Natural killer cell (primary cell): ENCODE results near the gene RAB3B. TPM values are rescaled to one million over a fixed set of nuclear protein-coding genes. Genes with fewer than 3 reads are reported as not detected.

Experiments used
- ATAC-seq, 3 donors: fragments of 150-1000 bp in 2 of 3; fragments of 200-7000 bp in 1 of 3; cut with Tn5 transposase; 1 replicate in 1 of 3; 2 replicates in 2 of 3; pipeline ENCODE4 v1.10.0; 2021; ENCODE audit warnings: mild to moderate bottlenecking in 2 of 3, moderate library complexity in 2 of 3
- DNase-seq, 2 donors: peaks; one replicate each; pipeline versions ENCODE4 v3.0.0 to v3.0.0-alpha.2; 2013 to 2021; ENCODE audit warnings: mixed read lengths in 1 of 2
- H3K27ac ChIP-seq: one replicate; pipeline ENCODE4 v1.5.1; 2013; ENCODE audit warnings: mild to moderate bottlenecking, low read length
- H3K27me3 ChIP-seq: one replicate; pipeline ENCODE4 v1.6.1; 2013; ENCODE audit warnings: low read length; ENCODE audit not compliant: control insufficient read depth, insufficient read depth
- H3K36me3 ChIP-seq: one replicate; pipeline ENCODE4 v1.6.1; 2013; ENCODE audit warnings: low read length; ENCODE audit not compliant: control insufficient read depth, insufficient read depth
- H3K4me1 ChIP-seq: one replicate; pipeline ENCODE4 v1.6.1; 2013; ENCODE audit warnings: low read length; ENCODE audit not compliant: control insufficient read depth, insufficient read depth
- H3K4me3 ChIP-seq: one replicate; pipeline ENCODE4 v1.5.1; 2013; ENCODE audit warnings: low read length
- H3K9me3 ChIP-seq: one replicate; pipeline ENCODE4 v1.6.1; 2013; ENCODE audit warnings: low read length; ENCODE audit not compliant: control insufficient read depth, insufficient read depth
- H3K27ac Mint-ChIP-seq, 2 donors: one replicate each; pipeline ENCODE4 v1.8.0; 2022; ENCODE audit warnings: mild to moderate bottlenecking in 2 of 2, mixed read lengths in 2 of 2, moderate library complexity in 1 of 2
- H3K27me3 Mint-ChIP-seq, 2 donors: one replicate each; pipeline ENCODE4 v1.8.0; 2022; ENCODE audit warnings: low read depth in 2 of 2, mixed read lengths in 2 of 2
- H3K36me3 Mint-ChIP-seq: one replicate; pipeline ENCODE4 v1.8.0; 2022; ENCODE audit warnings: mixed read lengths
- H3K4me1 Mint-ChIP-seq, 2 donors: one replicate each; pipeline ENCODE4 v1.8.0; 2022; ENCODE audit warnings: mixed read lengths in 2 of 2
- H3K4me3 Mint-ChIP-seq: one replicate; pipeline ENCODE4 v1.8.0; 2022; ENCODE audit warnings: mild to moderate bottlenecking, moderate library complexity, mixed read lengths
- H3K9me3 Mint-ChIP-seq, 2 donors: one replicate each; pipeline ENCODE4 v1.8.0; 2022; ENCODE audit warnings: mixed read lengths in 2 of 2
- WGBS: methylation state at CpG from one replicate; pipeline ENCODE4 v1.1.7; 2013; ENCODE audit warnings: missing lambda C conversion rate; ENCODE audit not compliant: insufficient coverage; 5-methylcytosine and 5-hydroxymethylcytosine counted together
- intact Hi-C: fragments of 100-400 bp; cut with micrococcal nuclease; formaldehyde crosslinking; loops from one replicate; pipeline ENCODE4 v1.14.2; 2022
- total RNA-seq, 4 donors: library from RNA; stranded (reverse); fragments of 120-200 nt in 1 of 4; gene quantifications; one replicate each; pipeline versions ENCODE4 v1.2.3 to v1.2.4, GENCODE V29; 2013 to 2022
- TF ChIP-seq, protein P1 (sequence below): fragments of 200-600 bp; IDR thresholded peaks from one replicate; pipeline ENCODE4 v1.8.0; 2022; ENCODE audit warnings: antibody characterized with exemption

The RAB3B gene
- total RNA-seq, 3 donors from 2014 or later (not counting 1 experiment from before 2014, with no cell fraction given): 0.03 TPM; not detected in 2

DNA sequence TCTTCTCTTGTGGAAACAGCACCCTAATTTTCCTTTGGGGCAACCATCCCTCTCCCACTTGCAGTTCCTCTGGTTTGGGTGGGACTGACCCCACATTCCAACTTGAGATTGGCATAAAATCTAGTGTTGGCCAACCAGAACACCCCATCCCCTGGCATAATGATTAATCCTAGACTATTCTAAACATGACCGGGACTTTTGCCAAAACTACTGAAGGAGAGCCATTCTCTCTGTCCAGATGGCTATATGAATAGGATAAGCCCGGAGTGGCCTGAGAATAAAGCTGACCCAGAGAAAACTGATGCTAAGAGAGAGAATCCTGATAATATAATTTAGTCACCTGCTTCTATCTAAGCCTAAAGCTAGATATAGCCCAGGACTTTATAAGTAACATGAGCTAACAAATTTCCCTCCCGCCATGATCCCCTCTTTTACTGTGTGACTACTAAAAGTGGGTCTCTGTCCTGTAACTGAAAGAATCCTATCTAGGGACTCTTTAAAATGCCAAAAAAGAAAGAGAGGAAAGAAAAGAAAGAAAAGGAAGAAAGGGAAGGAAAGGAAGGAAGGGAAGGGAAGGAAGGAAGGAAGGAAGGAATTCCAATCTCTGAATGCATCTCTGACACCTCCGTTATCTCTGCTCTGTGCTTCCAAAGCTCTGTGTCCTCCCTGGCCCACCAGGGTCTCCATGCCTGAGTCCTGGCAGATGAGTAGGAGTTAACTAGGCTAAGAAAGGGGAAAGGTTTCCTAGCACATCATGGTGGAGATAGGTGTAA lies 84.0 kb downstream of the RAB3B start:
- Histone ChIP-seq H3K9me3 (no peaks in the 10 kb centered on the region), H3K4me1 (peaks cover 3% of the 10 kb centered on the region), H3K4me3 (no peak overlapping the region), H3K36me3 (no peaks in the 10 kb centered on the region), H3K27ac (no peak overlapping the region), H3K27me3 (no peaks in the 10 kb centered on the region)
- intact Hi-C loops: no loop called here
- peaks cover 2 to 3% of the 10 kb centered on the region in 2 donors for H3K9me3 Mint-ChIP-seq
- H3K4me1 Mint-ChIP-seq: peaks cover 0 to 6% of the 10 kb centered on the region in 2 donors
- no peak overlapping the region for H3K4me3 Mint-ChIP-seq
- H3K27ac Mint-ChIP-seq: peak overlapping the region; percentile 80 to 85
- H3K27me3 Mint-ChIP-seq: peaks cover 10 to 12% of the 10 kb centered on the region in 2 donors
- DNase-seq (no peak), ATAC-seq (no peak)
- TF ChIP-seq, protein P1, sequence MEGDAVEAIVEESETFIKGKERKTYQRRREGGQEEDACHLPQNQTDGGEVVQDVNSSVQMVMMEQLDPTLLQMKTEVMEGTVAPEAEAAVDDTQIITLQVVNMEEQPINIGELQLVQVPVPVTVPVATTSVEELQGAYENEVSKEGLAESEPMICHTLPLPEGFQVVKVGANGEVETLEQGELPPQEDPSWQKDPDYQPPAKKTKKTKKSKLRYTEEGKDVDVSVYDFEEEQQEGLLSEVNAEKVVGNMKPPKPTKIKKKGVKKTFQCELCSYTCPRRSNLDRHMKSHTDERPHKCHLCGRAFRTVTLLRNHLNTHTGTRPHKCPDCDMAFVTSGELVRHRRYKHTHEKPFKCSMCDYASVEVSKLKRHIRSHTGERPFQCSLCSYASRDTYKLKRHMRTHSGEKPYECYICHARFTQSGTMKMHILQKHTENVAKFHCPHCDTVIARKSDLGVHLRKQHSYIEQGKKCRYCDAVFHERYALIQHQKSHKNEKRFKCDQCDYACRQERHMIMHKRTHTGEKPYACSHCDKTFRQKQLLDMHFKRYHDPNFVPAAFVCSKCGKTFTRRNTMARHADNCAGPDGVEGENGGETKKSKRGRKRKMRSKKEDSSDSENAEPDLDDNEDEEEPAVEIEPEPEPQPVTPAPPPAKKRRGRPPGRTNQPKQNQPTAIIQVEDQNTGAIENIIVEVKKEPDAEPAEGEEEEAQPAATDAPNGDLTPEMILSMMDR: no peak
- H3K36me3 Mint-ChIP-seq: no peaks in the 10 kb centered on the region
- WGBS: 99% methylated on average over 4 of the region's 4 CpGs

DNA sequence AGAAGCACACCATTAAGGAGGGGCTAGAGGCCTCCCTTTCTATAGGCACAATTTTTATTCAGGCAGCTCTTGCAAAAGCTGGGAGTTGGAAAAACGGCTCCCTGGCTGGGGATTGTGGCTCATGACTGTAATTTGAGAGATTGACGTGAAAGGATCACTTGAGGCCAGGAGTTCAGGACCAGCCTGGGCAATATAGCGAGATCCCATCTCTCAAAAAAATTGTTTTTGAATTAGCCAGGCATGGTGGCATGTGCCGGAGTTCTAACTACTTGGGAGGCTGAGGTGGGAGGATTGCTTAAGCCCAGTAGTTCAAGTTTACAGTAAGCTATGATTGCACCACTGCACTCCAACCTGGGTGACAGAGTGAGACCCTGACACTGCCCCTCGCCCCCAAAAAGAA lies 88.0 kb downstream of the RAB3B start:
- Histone ChIP-seq H3K27me3 (peaks cover 6% of the 10 kb centered on the region), H3K36me3 (no peaks in the 10 kb centered on the region), H3K4me3 (no peak overlapping the region), H3K27ac (no peak overlapping the region), H3K4me1 (peaks cover 3% of the 10 kb centered on the region), H3K9me3 (no peaks in the 10 kb centered on the region)
- Mint-ChIP-seq H3K27me3 (peaks cover 14 to 20% of the 10 kb centered on the region in 2 donors), H3K4me3 (no peak overlapping the region), H3K4me1 (peaks cover 0 to 5% of the 10 kb centered on the region in 2 donors), H3K9me3 (peaks cover 2 to 3% of the 10 kb centered on the region in 2 donors), H3K27ac (no peak overlapping the region), H3K36me3 (no peaks in the 10 kb centered on the region)
- WGBS: 83% methylated on average over 5 of the region's 5 CpGs
- TF ChIP-seq, protein P1: no peak
- no peak for ATAC-seq
- no peak for DNase-seq
- intact Hi-C loops: no loop called here

DNA sequence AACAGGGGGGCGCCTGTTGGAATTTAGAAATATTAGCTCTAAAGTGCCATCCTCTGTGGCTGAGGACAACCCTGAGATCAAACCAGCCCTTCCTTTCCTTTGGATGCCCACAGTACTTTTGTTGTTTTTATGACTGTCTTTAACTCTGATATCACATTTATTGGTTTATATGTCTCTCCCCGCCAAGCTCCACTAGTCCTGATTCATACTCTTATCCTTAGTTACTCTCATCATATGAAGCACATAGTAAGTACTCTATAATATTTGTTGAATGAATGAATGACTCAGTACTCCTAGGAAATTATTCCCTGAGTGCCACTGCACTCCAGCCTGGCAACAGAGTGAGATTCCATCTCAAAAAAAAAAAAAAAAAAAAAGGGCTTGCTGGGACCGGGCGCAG lies 89.3 kb downstream of the RAB3B start:
- Mint-ChIP-seq H3K4me3 (no peak overlapping the region), H3K4me1 (no peaks in the 10 kb centered on the region), H3K36me3 (no peaks in the 10 kb centered on the region), H3K9me3 (no peaks in the 10 kb centered on the region), H3K27ac (no peak overlapping the region), H3K27me3 (peaks cover 19 to 33% of the 10 kb centered on the region in 2 donors)
- H3K27ac ChIP-seq: no peak overlapping the region
- TF ChIP-seq, protein P1: no peak
- ATAC-seq (no peak), DNase-seq (no peak)
- no peaks in the 10 kb centered on the region for H3K9me3 ChIP-seq
- intact Hi-C loops: no loop called here
- H3K27me3 ChIP-seq: peaks cover 9% of the 10 kb centered on the region
- no peaks in the 10 kb centered on the region for H3K36me3 ChIP-seq
- H3K4me3 ChIP-seq: no peak overlapping the region
- WGBS: 91% methylated on average over 1 of the region's 4 CpGs
- no peaks in the 10 kb centered on the region for H3K4me1 ChIP-seq
